Karpas-422 (cell line): ENCODE measurements around the gene IFT80. TPM values are rescaled to one million over a fixed set of nuclear protein-coding genes. Genes with fewer than 3 reads are reported as not detected.
"Not testable (repeated sequence)": the region's sequence is repeated elsewhere in the genome, so short reads cannot be mapped to it uniquely, and the experiment has no call there.

Experiments used
- DNase-seq: peaks from one replicate; pipeline ENCODE4 v3.0.0-alpha.2; 2015
- H2AFZ ChIP-seq: fragments of 200-600 bp; sonication (generic); 2 replicates; pipeline ENCODE4 v1.6.1; 2014; ENCODE audit warnings: antibody characterized with exemption, low read length, mixed read lengths
- H3K27ac ChIP-seq: fragments of 200-600 bp; sonication (generic); 2 replicates; pipeline ENCODE4 v1.5.1; 2014; ENCODE audit warnings: mild to moderate bottlenecking, low read length, moderate library complexity
- H3K27me3 ChIP-seq: fragments of 200-600 bp; sonication (generic); 2 replicates; pipeline ENCODE4 v1.6.1; 2014; ENCODE audit warnings: low read length, mixed read lengths
- H3K36me3 ChIP-seq: fragments of 200-600 bp; sonication (generic); 2 replicates; pipeline ENCODE4 v1.6.1; 2014; ENCODE audit warnings: low read length, mixed read lengths; ENCODE audit not compliant: insufficient read depth
- H3K4me1 ChIP-seq: fragments of 200-600 bp; sonication (generic); 2 replicates; pipeline ENCODE4 v1.6.1; 2014; ENCODE audit warnings: mild to moderate bottlenecking, low read length, mixed read lengths
- H3K4me2 ChIP-seq: fragments of 200-600 bp; sonication (generic); 2 replicates; pipeline ENCODE4 v1.6.1; 2014; ENCODE audit warnings: low read length, low read depth, mild to moderate bottlenecking; ENCODE audit not compliant: poor library complexity, severe bottlenecking
- H3K4me3 ChIP-seq: fragments of 200-600 bp; sonication (generic); 2 replicates; pipeline ENCODE4 v1.5.1; 2014; ENCODE audit warnings: mild to moderate bottlenecking, antibody characterized with exemption, low read length, mixed read lengths
- H3K79me2 ChIP-seq: fragments of 200-600 bp; sonication (generic); 2 replicates; pipeline ENCODE4 v1.6.1; 2014; ENCODE audit warnings: mild to moderate bottlenecking, low read length, mixed read lengths
- H3K9ac ChIP-seq: fragments of 200-600 bp; sonication (generic); 2 replicates; pipeline ENCODE4 v1.6.0; 2014; ENCODE audit warnings: low read length
- H3K9me2 ChIP-seq: fragments of 200-600 bp; sonication (generic), shearing (Covaris generic); replicated peaks from 2 replicates; pipeline ENCODE4 v1.6.0; 2014; ENCODE audit warnings: mild to moderate bottlenecking, low read length, moderate library complexity; ENCODE audit not compliant: insufficient read depth
- H3K9me3 ChIP-seq: fragments of 300-700, 200-600 bp; sonication (generic); 2 replicates; pipeline ENCODE4 v1.6.1; 2014; ENCODE audit warnings: low read length, mixed read lengths
- H4K20me1 ChIP-seq: fragments of 200-600 bp; sonication (generic); 2 replicates; pipeline ENCODE4 v1.6.1; 2014; ENCODE audit warnings: mild to moderate bottlenecking, antibody characterized with exemption, low read length, low read depth; ENCODE audit not compliant: insufficient read depth
- total RNA-seq: library from RNA; depleted of rRNA; stranded (reverse); fragments of >200 nt; shearing (Covaris generic); gene quantifications from 2 replicates; pipeline ENCODE4 v1.2.3, GENCODE V29; 2014; ENCODE audit warnings: low replicate concordance

IFT80 gene
- total RNA-seq, 1 experiment from 2014 or later: 40.7 TPM

DNA sequence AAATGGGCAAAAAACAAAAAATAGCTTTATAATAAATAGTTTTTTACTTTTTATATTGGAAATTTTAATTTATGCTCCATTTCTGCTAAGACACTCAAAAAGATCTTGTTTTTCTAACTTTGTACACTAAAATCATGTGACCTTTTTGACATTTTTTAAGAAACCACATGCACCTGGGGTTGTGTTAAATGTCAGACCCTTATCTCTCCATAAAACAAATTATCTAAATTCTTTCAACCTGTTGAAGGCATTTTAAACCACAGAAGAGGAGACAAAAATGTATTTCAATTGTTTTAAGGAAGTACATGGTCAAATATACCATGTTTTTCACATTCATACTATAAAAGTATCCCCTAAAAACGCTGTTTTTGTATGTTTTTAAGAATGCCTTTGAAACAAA lies 29.2 kb downstream of the IFT80 start:
- Histone ChIP-seq H4K20me1 (no peaks in the 10 kb centered on the region), H3K9ac (no peak overlapping the region), H3K4me2 (peak overlapping the region; percentile 48), H3K79me2 (0 out of 2 replicates have a peak, but pooled peaks cover 10% of the 10 kb centered on the region), H3K9me2 (no peaks in the 10 kb centered on the region; the same call in 1 of the 2 replicates), H3K36me3 (peaks cover 5% of the 10 kb centered on the region; the same call in 1 of the 2 replicates), H3K4me3 (0 out of 2 replicates have a peak overlapping the region, but pooled peaks have one; percentile 7), H2AFZ (no peak overlapping the region), H3K9me3 (no peaks in the 10 kb centered on the region), H3K27ac (peak overlapping the region; percentile 42), H3K27me3 (no peaks in the 10 kb centered on the region), H3K4me1 (peaks cover 22% of the 10 kb centered on the region)
- no peak for DNase-seq

- peak; percentile 66 for DNase-seq
- peaks cover 22% of the 10 kb centered on the region for H3K4me1 ChIP-seq
- H4K20me1 ChIP-seq: no peaks in the 10 kb centered on the region
- H3K36me3 ChIP-seq: no peaks in the 10 kb centered on the region
- H3K9ac ChIP-seq: no peak overlapping the region
- H3K4me3 ChIP-seq: no peak overlapping the region
- H3K4me2 ChIP-seq: no peak overlapping the region
- H3K27me3 ChIP-seq: no peaks in the 10 kb centered on the region
- H3K9me2 ChIP-seq: no peaks in the 10 kb centered on the region; the same call in 1 of the 2 replicates
- H2AFZ ChIP-seq: no peak overlapping the region
- 0 out of 2 replicates have a peak, but pooled peaks cover 10% of the 10 kb centered on the region for H3K79me2 ChIP-seq
- no peaks in the 10 kb centered on the region for H3K9me3 ChIP-seq
- no peak overlapping the region for H3K27ac ChIP-seq
These were observed 30.2 kb downstream of the IFT80 start for GRCh38 chr3:160368804-160369203.

DNA sequence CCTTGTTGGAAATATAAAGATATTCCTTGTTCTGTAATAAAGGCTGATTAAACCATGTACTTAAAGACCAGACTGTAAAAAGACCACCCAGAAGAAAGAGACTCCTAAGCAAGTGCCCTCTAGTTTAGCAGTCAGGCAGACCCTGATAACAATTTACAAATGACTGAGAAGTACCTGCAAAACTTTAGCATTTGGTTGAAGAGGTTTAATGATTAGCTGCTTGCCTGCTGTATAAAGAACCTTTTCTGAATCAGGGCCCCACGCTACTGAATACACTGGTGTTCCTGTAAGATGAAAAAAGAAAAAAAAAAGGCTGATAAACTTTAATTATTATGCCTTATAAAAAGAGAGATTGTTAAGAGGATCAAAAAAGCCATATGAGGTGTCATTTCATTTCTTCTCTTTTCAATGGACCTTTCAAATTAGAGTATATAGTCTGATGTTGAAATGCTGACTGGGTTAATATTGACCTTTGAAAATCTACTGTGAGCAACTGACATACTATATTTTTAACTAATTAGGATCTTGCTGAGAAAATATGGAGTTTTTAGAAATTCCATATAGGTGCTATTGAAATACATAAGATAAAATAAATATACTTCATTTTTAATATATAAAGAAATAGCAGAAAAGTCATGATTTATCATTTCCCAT lies 33.0 kb downstream of the IFT80 start:
- Histone ChIP-seq H3K79me2 (peaks cover 10% of the 10 kb centered on the region), H3K9ac (no peak overlapping the region), H3K27ac (no peak overlapping the region), H3K4me3 (no peak overlapping the region), H3K27me3 (no peaks in the 10 kb centered on the region), H3K9me2 (no peaks in the 10 kb centered on the region; the same call in 1 of the 2 replicates), H2AFZ (no peak overlapping the region), H3K9me3 (no peaks in the 10 kb centered on the region), H3K4me1 (peaks cover 21% of the 10 kb centered on the region), H3K4me2 (no peak overlapping the region), H4K20me1 (no peaks in the 10 kb centered on the region), H3K36me3 (no peaks in the 10 kb centered on the region)
- DNase-seq: no peak

- not testable (repeated sequence) for H3K4me3 ChIP-seq, DNase-seq, H3K9me3 ChIP-seq, H3K36me3 ChIP-seq, H4K20me1 ChIP-seq, H3K9me2 ChIP-seq, H2AFZ ChIP-seq, H3K4me2 ChIP-seq, H3K4me1 ChIP-seq, H3K9ac ChIP-seq, H3K27me3 ChIP-seq, H3K27ac ChIP-seq, H3K79me2 ChIP-seq
These were observed 36.1 kb downstream of the IFT80 start for GRCh38 chr3:160362896-160363295.

DNA sequence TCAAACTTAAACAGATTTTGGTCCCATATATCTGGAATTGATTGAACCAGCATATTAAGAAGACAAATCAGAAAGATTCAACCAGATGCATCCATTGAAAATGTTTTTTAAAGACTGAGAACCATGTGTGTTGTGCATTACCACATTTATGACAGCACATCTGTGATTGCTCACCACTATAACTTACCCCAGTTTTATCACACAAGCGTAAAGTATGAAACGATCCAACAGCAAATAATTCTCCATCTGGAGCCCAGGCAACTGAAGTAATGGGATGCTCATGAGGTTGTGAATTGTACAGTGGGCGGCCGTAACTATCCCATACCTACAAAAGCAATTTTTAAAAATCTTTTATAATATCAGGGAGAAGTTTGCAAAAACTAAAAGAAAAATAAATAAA lies 43.2 kb downstream of the IFT80 start:
- Histone ChIP-seq H3K4me2 (no peak overlapping the region), H3K4me1 (peaks cover 5% of the 10 kb centered on the region), H4K20me1 (no peaks in the 10 kb centered on the region), H3K9me3 (no peaks in the 10 kb centered on the region), H3K27me3 (no peaks in the 10 kb centered on the region), H3K9me2 (no peaks in the 10 kb centered on the region), H3K79me2 (no peaks in the 10 kb centered on the region), H2AFZ (no peak overlapping the region), H3K9ac (no peak overlapping the region), H3K4me3 (no peak overlapping the region), H3K27ac (no peak overlapping the region), H3K36me3 (peaks cover 12% of the 10 kb centered on the region; the same call in 1 of the 2 replicates)
- DNase-seq: no peak

GRCh38 chr3:160346511-160346910 lies 52.5 kb downstream of the IFT80 start:
- DNase-seq: peak; percentile 10
- Histone ChIP-seq H3K27ac (no peak overlapping the region), H2AFZ (no peak overlapping the region), H3K36me3 (no peaks in the 10 kb centered on the region; the same call in 1 of the 2 replicates), H3K9ac (no peak overlapping the region), H3K9me3 (no peaks in the 10 kb centered on the region), H3K79me2 (no peaks in the 10 kb centered on the region), H3K4me2 (no peak overlapping the region), H3K9me2 (no peaks in the 10 kb centered on the region), H4K20me1 (no peaks in the 10 kb centered on the region), H3K4me1 (no peaks in the 10 kb centered on the region), H3K4me3 (no peak overlapping the region), H3K27me3 (no peaks in the 10 kb centered on the region)

DNA sequence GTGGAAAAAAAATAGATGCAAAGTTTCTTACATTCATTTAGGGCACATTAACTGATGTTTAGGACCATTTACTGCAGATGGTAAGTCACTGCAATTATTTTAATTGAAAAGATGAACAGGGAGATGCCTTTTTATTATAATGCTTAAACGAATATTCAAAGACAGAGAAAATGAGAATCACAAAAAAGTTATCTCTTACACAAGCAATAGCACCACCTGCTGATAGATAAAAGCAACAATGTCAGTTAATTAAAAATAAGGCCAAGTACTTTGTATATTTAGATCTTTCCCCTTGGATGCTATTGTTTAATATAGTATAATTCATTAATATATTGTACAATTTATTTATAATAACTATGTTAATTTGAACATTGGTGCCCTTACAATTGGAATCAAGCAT lies 55.9 kb downstream of the IFT80 start:
- Histone ChIP-seq H3K9me2 (no peaks in the 10 kb centered on the region), H3K79me2 (no peaks in the 10 kb centered on the region), H4K20me1 (no peaks in the 10 kb centered on the region), H3K4me1 (no peaks in the 10 kb centered on the region), H2AFZ (no peak overlapping the region), H3K4me2 (no peak overlapping the region), H3K9me3 (no peaks in the 10 kb centered on the region), H3K27ac (no peak overlapping the region), H3K4me3 (no peak overlapping the region), H3K27me3 (no peaks in the 10 kb centered on the region), H3K9ac (no peak overlapping the region), H3K36me3 (no peaks in the 10 kb centered on the region)
- DNase-seq: peak; percentile 66

DNA sequence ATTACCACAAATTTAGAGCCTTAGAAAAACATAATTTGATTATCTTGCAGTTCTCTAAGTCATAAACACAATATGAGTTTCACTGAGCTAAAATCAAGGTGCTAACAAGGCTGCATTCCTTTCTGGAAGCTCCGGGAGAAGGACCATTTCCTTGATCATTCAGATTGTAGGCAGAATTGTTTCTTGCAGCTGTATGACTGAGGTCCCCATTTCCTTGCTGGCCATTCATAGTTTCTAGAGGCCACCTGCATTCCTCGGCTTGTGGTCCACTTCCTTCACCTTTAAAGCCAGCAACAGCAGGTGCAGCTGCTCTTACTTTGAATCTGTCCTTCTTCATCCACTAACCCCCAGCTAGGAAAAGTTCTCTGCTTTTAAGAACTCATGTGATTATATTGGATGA lies 58.7 kb downstream of the IFT80 start:
- Histone ChIP-seq H3K4me3 (no peak overlapping the region), H3K9ac (no peak overlapping the region), H3K27ac (no peak overlapping the region), H3K4me2 (no peak overlapping the region), H3K9me2 (no peaks in the 10 kb centered on the region), H3K27me3 (no peaks in the 10 kb centered on the region), H3K36me3 (no peaks in the 10 kb centered on the region), H3K79me2 (no peaks in the 10 kb centered on the region), H3K9me3 (no peaks in the 10 kb centered on the region), H2AFZ (no peak overlapping the region), H4K20me1 (no peaks in the 10 kb centered on the region), H3K4me1 (no peaks in the 10 kb centered on the region)
- peak; percentile 33 for DNase-seq
